ENCODE results near the gene BORCS5.

Gene BORCS5

GRCh38 chr12:12454315-12454714 lies 97.4 kb downstream of the BORCS5 start:
- H3K27me3 ChIP-seq (ENCODE audit: low read length): no peaks in the 10 kb centered on the region
- no peaks in the 10 kb centered on the region for H4K20me1 ChIP-seq (ENCODE audit: low read depth, low read length)
- no peaks in the 10 kb centered on the region for H3K9me3 ChIP-seq (ENCODE audit: insufficient read depth, low read length)
- no peaks in the 10 kb centered on the region for H3F3A ChIP-seq (ENCODE audit: insufficient read depth)
- no peaks in the 10 kb centered on the region for H3K36me3 ChIP-seq (ENCODE audit: low read length)
- no peaks in the 10 kb centered on the region for H3K79me2 ChIP-seq (ENCODE audit: insufficient read depth, low read length)
- TF ChIP-seq CTCF (IDR thresholded peaks at IDR 0.05; ENCODE audit: insufficient read depth, low read length, poor library complexity, severe bottlenecking): no peak
- no peak for TF ChIP-seq EZH2phosphoT487 (conservative IDR thresholded peaks at IDR 0.05; ENCODE audit: low read length)
- no peak overlapping the region for H3K27ac ChIP-seq (ENCODE audit: low read depth, low read length)
- no peak overlapping the region for H2AFZ ChIP-seq (ENCODE audit: low read depth, low read length, severe bottlenecking)
- H3K4me2 ChIP-seq (ENCODE audit: low read depth, low read length, poor library complexity, severe bottlenecking): no peak overlapping the region
- H3K9me2 ChIP-seq (replicated peaks; ENCODE audit: insufficient read depth, low read length): no peaks in the 10 kb centered on the region
- no peak overlapping the region for H3K4me3 ChIP-seq (ENCODE audit: insufficient read depth, low read length, poor library complexity, severe bottlenecking)
- no peak overlapping the region for H3K9ac ChIP-seq (ENCODE audit: low read length)

- Histone ChIP-seq H3K27ac (ENCODE audit: low read depth, low read length) (no peak overlapping the region), H3K79me2 (ENCODE audit: insufficient read depth, low read length) (no peaks in the 10 kb centered on the region), H3K9ac (ENCODE audit: low read length) (no peak overlapping the region), H3K9me3 (ENCODE audit: insufficient read depth, low read length) (no peaks in the 10 kb centered on the region), H3F3A (ENCODE audit: insufficient read depth) (no peaks in the 10 kb centered on the region), H3K27me3 (ENCODE audit: low read length) (no peaks in the 10 kb centered on the region), H3K36me3 (ENCODE audit: low read length) (no peaks in the 10 kb centered on the region), H3K4me3 (ENCODE audit: insufficient read depth, low read length, poor library complexity, severe bottlenecking) (no peak overlapping the region), H4K20me1 (ENCODE audit: low read depth, low read length) (no peaks in the 10 kb centered on the region), H2AFZ (ENCODE audit: low read depth, low read length, severe bottlenecking) (no peak overlapping the region), H3K4me2 (ENCODE audit: low read depth, low read length, poor library complexity, severe bottlenecking) (no peak overlapping the region), H3K9me2 (replicated peaks; ENCODE audit: insufficient read depth, low read length) (no peaks in the 10 kb centered on the region)
- TF ChIP-seq EZH2phosphoT487 (conservative IDR thresholded peaks at IDR 0.05; ENCODE audit: low read length) (no peak), CTCF (IDR thresholded peaks at IDR 0.05; ENCODE audit: insufficient read depth, low read length, poor library complexity, severe bottlenecking) (no peak)
These were observed 99.8 kb downstream of the BORCS5 start for GRCh38 chr12:12456637-12457036.

GRCh38 chr12:12460935-12461922 lies 104.4 kb downstream of the BORCS5 start:
- H3F3A ChIP-seq (ENCODE audit: insufficient read depth): no peaks in the 10 kb centered on the region
- H3K9me2 ChIP-seq (replicated peaks; ENCODE audit: insufficient read depth, low read length): no peaks in the 10 kb centered on the region
- no peak overlapping the region for H3K27ac ChIP-seq (ENCODE audit: low read depth, low read length)
- no peak overlapping the region for H3K9ac ChIP-seq (ENCODE audit: low read length)
- H3K4me3 ChIP-seq (ENCODE audit: insufficient read depth, low read length, poor library complexity, severe bottlenecking): no peak overlapping the region
- no peaks in the 10 kb centered on the region for H4K20me1 ChIP-seq (ENCODE audit: low read depth, low read length)
- no peaks in the 10 kb centered on the region for H3K9me3 ChIP-seq (ENCODE audit: insufficient read depth, low read length)
- H3K27me3 ChIP-seq (ENCODE audit: low read length): no peaks in the 10 kb centered on the region
- H2AFZ ChIP-seq (ENCODE audit: low read depth, low read length, severe bottlenecking): no peak overlapping the region
- no peaks in the 10 kb centered on the region for H3K79me2 ChIP-seq (ENCODE audit: insufficient read depth, low read length)
- H3K36me3 ChIP-seq (ENCODE audit: low read length): no peaks in the 10 kb centered on the region
- no peak overlapping the region for H3K4me2 ChIP-seq (ENCODE audit: low read depth, low read length, poor library complexity, severe bottlenecking)
- TF ChIP-seq EZH2phosphoT487 (conservative IDR thresholded peaks at IDR 0.05; ENCODE audit: low read length) (no peak), CTCF (IDR thresholded peaks at IDR 0.05; ENCODE audit: insufficient read depth, low read length, poor library complexity, severe bottlenecking) (no peak)
